GM15510 (cell line): ENCODE data around the gene ATF7IP.

ENCODE experiments used
- POLR2A ChIP-seq: IDR thresholded peaks from 3 replicates; pipeline ENCODE4 v1.6.1; 2011; ENCODE audit warnings: borderline replicate concordance; ENCODE audit not compliant: insufficient read length; ENCODE audit errors: extremely low read depth

Gene ATF7IP

DNA sequence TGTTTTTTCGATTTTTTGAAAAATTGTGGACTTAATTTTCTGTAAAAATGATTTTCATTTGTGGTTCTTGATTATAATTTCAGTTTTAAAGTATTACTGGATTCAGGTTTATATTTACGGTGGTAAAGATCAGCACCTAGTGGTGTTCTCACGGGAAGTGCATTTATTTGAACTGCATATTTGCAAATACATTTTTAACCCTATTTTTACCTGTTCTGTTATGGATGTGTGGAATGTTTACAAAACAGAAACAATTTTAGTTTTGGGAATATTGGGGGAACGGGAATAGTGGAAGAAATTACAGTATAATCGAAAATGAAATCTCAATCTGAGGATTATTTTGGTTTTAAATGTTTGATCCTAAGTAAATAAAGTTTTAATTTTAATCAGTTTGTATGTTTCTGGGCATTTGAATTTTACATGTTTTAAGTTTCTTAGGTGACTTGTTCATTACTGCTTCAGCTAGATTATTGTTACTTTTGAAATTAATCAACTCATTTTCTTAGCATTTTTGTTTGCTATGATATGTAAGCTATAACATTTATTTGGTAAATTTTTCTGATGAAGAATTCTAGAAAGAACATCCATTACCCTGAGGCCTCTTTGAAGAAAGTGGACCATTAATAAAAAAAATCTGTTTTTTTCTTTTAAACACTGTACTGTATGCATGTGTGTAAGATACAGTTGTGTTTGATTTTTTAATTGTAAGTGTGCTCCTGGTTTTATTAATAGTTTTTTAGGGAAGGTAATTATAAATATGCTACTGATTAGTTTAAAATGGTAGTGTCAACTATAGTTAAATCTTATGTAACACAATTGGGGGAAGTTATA is 942 bp downstream of the ATF7IP start:
- TF ChIP-seq POLR2A: no peak

DNA sequence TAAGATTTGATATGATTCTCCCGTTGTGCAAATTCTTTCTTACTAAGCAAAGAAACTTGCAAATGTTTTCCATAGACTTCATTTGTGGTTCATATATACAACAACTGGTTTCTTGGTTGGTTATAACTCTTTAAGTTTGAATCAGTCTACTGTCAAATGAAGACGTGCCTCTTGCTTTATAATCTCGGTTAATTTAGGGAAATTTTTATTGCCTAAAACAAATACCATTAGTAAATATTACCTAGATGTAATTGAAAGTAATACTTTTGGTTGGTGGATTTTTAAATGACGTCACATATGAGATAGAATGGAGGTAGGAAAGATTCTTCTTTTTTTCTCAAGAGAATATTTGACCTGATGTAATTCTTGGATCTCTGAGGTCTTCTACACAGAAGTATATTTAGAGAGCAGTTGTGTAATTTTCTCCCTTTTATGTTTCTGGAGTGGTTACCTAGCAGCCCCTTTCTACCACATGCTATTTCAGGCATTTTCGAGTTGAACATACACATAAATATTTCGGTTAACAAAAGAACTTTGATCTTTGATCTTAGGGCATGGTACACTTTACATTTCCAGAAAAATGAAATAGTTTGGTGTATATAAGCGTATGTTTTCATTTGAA is 1.7 kb downstream of the ATF7IP start:
- TF ChIP-seq POLR2A: no peak

DNA sequence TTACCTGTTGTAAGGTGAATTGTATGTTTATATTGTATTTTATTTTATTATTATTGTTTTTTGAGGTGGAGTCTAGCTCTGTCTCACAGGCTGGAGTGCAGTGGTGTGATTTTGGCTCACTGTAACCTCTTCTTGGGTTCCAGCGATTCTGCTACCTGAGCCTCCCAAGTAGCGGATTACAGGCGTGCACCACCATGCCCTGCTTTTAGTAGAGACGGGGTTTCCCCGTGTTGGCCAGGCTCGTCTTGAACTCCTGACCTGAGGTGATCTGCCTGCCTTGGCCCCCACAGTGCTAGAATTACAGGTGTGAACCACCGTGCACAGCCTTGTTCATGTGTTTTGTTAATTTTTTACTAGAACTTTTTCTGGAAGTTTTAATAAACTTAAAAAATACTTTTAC is 3.8 kb downstream of the ATF7IP start:
- no peak for TF ChIP-seq POLR2A

DNA sequence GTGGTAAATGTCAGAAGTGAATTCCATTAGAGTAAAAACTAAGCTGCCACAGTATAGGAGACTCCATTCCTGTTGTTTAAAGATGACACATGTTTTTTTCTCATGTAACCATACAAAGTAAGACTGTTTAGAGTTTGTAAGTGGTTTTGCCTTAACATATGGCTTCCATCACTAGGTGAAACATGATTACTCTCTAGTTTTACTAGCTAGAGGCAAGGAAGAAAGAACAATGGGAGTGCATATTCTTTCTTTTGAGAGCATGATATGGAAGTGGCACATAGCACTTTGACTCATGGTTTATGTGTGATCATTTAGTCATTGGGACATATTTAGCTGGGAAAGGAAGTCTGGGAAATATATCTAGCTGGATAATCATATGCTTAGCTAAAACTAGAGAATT is 7.7 kb downstream of the ATF7IP start:
- no peak for TF ChIP-seq POLR2A

DNA sequence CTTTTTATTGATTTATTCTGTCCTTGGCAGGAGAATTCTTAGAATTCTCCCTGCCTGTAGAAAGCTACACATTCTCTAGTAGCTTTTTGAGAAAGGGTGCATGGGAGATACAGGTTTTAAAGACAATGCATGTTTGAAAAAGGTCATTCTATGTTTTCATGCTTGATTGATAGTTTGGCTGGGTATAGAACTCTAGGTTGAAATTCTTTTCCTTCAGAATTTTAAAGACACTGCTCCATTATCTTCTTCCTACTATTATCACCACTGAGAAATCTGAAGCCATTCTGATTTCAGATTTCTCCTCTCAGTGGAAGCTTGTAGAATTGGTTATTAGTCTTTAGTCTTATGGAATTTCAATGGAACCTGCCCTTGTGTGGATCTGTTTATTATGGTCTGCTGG is 14.0 kb downstream of the ATF7IP start:
- TF ChIP-seq POLR2A: no peak

DNA sequence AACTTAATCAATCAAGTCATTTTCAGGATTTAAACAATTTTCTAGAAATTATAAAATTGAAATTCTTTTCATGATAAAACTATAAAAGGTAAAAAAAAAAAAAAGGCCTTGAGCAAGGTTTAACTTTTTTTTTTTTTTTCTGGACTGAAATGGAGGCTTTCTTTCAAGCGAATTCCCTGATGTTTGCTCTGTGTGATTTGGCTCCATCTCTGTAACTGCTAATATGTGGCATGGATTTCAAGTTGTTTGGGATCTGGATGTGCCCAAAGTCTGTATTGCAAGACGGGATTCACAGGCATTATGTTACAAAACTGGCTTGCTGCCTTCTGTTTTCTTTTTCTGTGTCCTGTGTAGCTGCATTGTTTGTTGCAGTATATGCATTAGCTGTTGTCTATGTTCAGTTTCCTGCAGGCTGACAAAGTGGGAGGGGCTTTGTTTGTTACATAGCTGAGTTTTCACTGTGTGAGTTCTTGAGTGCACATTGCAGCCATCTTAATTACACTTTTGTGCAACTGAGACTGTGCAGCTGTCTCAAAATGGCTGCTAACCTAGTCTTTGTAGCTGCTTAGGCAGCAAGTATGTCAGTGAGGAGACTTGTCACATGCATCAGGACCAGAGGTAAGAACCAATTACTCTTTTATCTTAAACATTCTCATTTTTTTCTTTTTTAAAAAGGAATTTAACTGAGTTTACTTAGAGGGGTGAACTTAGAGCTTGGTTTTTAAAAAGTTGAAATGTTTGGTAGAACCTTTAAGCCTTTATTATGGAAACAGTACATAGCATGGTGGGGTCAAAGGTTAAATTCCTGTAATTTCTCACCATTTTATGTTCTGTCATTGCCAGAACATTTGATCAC is 19.5 kb downstream of the ATF7IP start:
- TF ChIP-seq POLR2A: no peak

DNA sequence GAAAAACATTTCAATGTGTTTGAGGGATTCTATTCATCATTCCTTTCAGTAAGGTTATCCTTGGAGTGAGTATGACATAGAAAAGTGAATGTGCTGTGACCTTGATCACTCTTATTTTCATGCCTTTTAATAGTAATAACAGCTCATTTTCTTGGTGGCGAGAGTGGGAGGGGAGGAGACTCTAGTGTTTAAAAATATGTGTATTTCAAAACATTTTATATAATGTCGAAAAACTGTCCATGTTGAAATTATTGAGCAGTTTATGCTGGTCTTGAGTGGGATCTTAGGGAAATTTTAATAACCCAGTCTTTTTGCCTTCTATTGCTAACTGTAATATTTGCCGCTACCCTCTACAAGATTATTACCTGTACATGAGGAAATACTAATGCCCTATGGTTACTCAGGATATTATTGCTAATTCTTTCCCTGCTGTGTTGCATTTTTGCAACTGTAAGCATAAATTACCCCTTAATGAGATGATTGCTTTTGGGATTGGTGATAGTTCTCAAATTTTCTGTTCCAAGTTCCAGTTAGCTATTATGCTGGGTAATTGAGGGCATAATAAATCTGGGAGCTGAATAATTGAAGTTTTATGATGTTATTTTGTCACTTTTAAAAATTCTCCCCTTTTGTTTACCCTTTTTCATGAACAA is 21.9 kb downstream of the ATF7IP start:
- TF ChIP-seq POLR2A: no peak

DNA sequence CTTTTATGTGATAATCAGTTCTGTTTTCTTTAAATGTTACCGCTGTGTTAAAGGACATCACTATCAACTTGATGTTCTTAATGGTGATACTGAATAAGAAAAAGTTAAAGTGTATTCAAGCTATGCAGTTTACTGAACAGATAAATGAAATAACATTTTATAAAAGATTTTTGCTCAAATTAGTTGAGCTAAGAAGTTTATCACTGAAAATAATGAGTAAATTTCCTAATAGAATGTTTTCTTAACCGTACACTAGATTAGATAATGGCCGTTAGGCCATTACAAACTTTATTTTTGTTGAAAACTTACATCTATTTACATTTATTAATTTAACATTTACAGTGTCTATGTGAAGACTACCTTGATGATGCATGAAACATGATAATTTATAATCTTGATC is 25.0 kb downstream of the ATF7IP start:
- TF ChIP-seq POLR2A: no peak

DNA sequence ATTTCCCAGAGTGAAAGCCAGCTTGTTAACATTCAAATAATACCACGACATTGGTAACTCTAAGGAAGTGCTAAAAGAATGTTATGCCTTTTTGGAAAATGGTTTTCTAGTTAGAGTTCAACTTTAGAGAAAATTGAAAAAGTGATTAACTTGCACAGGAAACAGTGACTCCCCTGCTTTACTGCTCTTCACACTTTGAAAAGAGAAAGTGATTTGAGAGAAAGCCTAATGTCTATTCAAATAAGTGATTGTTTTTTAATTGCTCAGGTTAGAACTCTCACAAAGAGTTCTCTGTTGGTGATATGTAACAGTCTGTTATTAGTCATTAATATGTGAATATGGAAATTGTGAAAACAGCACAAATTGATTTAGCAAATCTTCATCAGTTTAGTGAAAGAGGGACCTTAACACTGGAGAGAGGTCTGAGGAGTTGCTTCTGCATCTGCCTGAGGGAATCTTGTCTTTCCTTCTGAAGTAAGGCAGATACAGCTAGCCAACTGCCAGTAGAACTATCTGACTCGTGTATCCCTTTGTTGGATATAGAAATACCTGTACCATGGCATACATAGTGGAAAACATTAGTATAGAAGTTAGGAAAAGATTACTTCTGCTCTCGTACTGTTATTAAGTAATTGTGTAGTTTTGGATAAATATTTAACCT is 25.5 kb downstream of the ATF7IP start:
- no peak for TF ChIP-seq POLR2A

DNA sequence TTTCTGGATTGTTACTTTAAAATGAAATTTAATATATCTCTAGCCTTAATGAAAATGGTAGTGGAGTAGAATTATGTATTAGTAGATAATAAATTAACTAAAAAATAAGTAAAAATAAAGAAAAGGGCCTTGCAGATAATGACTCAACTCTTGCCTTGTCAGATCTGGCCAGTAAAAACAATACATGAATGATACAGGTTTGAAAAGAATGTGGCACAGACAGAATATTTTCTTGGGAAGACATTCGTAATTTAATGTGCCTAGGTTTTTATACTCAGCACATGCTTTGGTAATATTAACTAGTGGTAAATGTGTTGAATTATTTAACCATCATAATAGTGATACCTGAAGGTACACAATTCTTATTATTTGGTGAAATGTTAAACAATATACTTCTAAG is 28.3 kb downstream of the ATF7IP start:
- TF ChIP-seq POLR2A: no peak

DNA sequence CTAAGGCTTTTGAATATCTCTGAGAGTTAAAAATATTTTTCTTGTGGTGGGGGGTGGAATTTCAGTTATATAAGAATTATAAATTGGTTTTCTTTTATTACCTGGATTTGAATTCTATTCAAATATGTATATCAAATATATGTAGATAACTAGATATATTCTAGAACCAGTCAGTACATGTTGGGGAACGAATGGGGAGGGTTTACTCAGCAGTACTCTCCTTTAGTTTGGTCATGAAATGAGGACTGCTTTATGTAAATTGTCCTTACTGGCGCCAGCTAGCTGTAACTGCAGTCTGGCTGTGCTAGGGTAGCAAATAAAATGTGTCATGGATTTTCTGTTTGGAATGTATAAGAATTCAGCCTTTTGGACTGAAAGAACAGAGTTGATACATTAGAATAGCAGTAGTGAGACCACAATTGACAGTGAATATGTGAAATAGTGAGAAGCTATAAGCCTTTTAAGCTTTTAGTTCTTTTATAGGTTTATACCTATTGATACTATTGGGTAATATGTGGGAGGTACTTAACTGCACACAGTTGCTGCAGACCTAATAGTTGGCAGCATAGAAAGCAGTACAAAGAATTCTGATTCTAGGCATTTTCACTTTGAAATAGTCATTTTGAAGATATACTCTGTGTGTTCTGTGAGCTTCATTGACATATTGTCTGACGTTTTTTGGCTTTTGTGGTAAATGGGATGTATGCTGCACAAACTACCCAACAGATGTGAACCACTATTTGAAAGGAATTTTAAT is 29.0 kb downstream of the ATF7IP start:
- peak; percentile 27 for TF ChIP-seq POLR2A

DNA sequence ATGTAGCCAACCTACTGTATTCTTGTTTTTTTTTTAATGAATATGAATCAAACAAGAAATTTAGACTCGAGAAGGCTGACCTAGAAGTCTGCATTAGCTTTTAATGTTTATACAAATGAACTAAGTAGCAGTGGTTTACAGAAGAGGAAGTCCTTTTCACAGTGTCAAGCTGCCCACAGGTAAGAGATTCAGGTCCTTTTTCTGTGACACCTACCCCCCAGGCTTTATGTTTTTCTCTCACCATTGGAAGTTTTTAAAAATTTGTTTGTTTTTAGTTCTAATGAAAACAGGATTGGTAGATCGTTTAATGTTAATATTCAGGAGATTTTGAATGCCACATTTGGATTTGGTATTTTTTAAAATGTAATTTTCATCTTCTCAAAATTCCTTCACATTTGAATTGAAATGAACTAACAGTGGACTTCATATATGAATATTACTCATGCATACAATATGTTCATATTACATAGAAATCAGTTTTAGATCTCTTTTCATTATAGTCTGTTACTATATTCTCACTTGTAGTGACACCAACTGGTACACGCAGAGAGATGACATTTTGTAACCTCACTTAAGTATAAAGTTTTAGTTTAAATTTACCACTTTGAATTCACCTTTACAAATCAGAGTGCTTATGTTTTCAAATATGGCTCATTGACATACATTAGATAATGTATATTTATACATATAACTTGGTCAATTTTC is 29.7 kb downstream of the ATF7IP start:
- no peak for TF ChIP-seq POLR2A

DNA sequence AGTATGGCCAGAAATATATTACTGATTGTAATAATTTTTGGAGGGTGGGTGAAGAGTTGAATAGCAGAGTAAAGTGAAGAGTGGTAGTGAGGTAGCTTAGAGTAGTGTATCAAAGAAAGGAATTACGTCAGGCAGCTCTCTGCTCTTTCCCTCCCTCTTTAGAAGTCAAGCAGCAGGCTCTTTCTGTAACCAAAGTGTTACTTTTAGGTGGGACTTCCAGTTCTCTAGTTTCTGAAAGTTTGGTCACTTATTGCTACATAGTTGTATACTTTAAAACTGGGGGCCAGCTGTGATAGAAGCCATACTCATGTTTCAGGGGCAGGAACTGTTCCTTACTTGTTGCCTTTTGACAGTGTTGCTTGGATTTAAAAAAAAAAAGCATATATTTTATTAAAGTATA is 30.6 kb downstream of the ATF7IP start:
- no peak for TF ChIP-seq POLR2A

DNA sequence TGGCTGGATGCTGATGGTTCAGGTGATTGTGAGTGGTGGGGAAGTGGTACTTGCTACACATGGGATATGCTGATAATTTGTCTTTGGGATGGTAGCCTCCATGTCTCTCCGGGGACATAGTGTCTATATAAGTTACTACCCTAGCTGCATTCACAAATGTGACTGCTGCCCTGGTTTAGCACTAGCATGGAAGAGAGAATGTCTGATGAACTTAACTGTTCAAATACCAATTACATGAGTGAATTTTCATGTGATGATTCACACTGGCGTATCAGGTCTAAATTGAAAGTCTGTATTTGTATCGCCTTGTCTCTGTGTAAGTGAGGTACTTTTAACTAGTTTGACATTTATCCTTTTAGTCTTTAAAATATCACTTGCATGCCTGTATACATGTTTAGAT is 34.4 kb downstream of the ATF7IP start:
- no peak for TF ChIP-seq POLR2A

DNA sequence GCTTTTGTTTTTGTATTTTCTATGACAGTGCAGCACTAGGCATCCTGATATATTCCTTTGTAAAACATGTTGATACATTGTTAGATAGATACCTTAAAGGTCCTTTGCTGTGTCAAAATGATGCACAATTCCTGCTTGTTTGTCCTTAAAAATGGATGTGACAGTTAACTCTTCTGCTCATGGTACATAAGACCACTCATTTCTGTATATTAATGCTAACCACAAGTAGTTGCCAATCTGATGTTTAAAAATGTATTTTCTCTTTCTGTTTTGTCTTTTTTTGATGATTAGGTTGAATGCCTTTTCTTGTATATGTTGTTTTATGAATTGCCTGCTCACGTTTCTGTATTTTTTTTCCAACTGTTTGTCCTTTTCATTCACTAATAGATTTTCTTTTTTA is 35.1 kb downstream of the ATF7IP start:
- TF ChIP-seq POLR2A: no peak
